ENCODE measurements around the gene WHAMM.

GRCh38 chr15:82771789-82772607 is 37.4 kb upstream of the WHAMM start:
- TF ChIP-seq POLR2AphosphoS5 (IDR thresholded peaks at IDR 0.05; ENCODE audit: insufficient read depth, low read depth, low read length): no peak
- TF ChIP-seq EZH2 (IDR thresholded peaks at IDR 0.05; ENCODE audit: borderline replicate concordance, low read depth, low read length, severe bottlenecking): no peak
- TF ChIP-seq CTCF (IDR thresholded peaks at IDR 0.05; ENCODE audit: extremely low read depth in 1 of 2, insufficient read depth in 1 of 2, low read depth in 1 of 2, low read length in 2 of 2): no peak
- no peak for TF ChIP-seq GATA2 (IDR thresholded peaks at IDR 0.05; ENCODE audit: insufficient read depth, insufficient read length, low read depth, low read length)
- no peak for TF ChIP-seq POLR2A (IDR thresholded peaks at IDR 0.05; ENCODE audit: low read depth, low read length)
- no peak for TF ChIP-seq JUN (IDR thresholded peaks at IDR 0.05; ENCODE audit: borderline replicate concordance, insufficient read depth, insufficient read length, low read depth)
- TF ChIP-seq FOS (IDR thresholded peaks at IDR 0.05; ENCODE audit: borderline replicate concordance, insufficient read depth, low read length): no peak
- TF ChIP-seq MAX (IDR thresholded peaks at IDR 0.05; ENCODE audit: insufficient read depth, insufficient read length): no peak
